Activated CD4-positive, alpha-beta T cell treated with anti-CD3 and anti-CD28 coated beads, Interleukin-2, amount 50 U/mL, for 1 hour (primary cell): ENCODE data around the gene BCR.
A peak's percentile ranks its signal among the peaks of the same experiment; 100 is the strongest.

ENCODE experiments used
- DNase-seq: peaks from one replicate; pipeline ENCODE4 v3.0.0-alpha.2; 2020

BCR gene

GRCh38 chr22:23233752-23234408, 53.6 kb downstream of the BCR start:
- no peak for DNase-seq

GRCh38 chr22:23234409-23235161, 54.3 kb downstream of the BCR start:
- DNase-seq: no peak

GRCh38 chr22:23235425-23235824, 55.1 kb downstream of the BCR start:
- DNase-seq: no peak

GRCh38 chr22:23236026-23236425, 55.7 kb downstream of the BCR start:
- no peak for DNase-seq

- DNase-seq: no peak
These were observed 56.3 kb downstream of the BCR start for GRCh38 chr22:23236440-23237184.

GRCh38 chr22:23237201-23237798, 57.0 kb downstream of the BCR start:
- no peak for DNase-seq

- no peak for DNase-seq
These were observed 57.5 kb downstream of the BCR start for GRCh38 chr22:23237841-23238240.

- DNase-seq: no peak
These were observed 58.4 kb downstream of the BCR start for GRCh38 chr22:23238707-23239106.

GRCh38 chr22:23239429-23239828, 59.1 kb downstream of the BCR start:
- no peak for DNase-seq

GRCh38 chr22:23240639-23241389, 60.5 kb downstream of the BCR start:
- peak; percentile 43 for DNase-seq

- no peak for DNase-seq
These were observed 61.5 kb downstream of the BCR start for GRCh38 chr22:23241562-23242472.

- DNase-seq: no peak
These were observed 62.2 kb downstream of the BCR start for GRCh38 chr22:23242473-23243001.

GRCh38 chr22:23243006-23243573, 62.8 kb downstream of the BCR start:
- peak; percentile 65 for DNase-seq

GRCh38 chr22:23243859-23244689, 63.8 kb downstream of the BCR start:
- DNase-seq: no peak

- no peak for DNase-seq
These were observed 64.4 kb downstream of the BCR start for GRCh38 chr22:23244690-23245044.

GRCh38 chr22:23245045-23245798, 64.9 kb downstream of the BCR start:
- DNase-seq: no peak

- DNase-seq: no peak
These were observed 65.5 kb downstream of the BCR start for GRCh38 chr22:23245799-23246136.

GRCh38 chr22:23246982-23247766, 66.9 kb downstream of the BCR start:
- no peak for DNase-seq

- no peak for DNase-seq
These were observed 68.3 kb downstream of the BCR start for GRCh38 chr22:23248583-23248982.
